Gastroesophageal sphincter (tissue), 4 donors: ENCODE results near the gene RNF150. TPM values are rescaled to one million over a fixed set of nuclear protein-coding genes. Genes with fewer than 3 reads are reported as not detected.

ENCODE experiments used
- ATAC-seq: fragments of 150-250 bp; one replicate; pipeline ENCODE4 v1.9.1; 2016; ENCODE audit warnings: mild to moderate bottlenecking, moderate library complexity
- H3K27ac ChIP-seq, 4 donors: fragments of 200-600 bp; sonication (generic) in 3 of 4; 1 replicate in 3 of 4; 2 replicates in 1 of 4; pipeline ENCODE4 v1.5.1; 2016 to 2019
- H3K27me3 ChIP-seq: fragments of 200-600 bp; sonication (generic); one replicate; pipeline ENCODE4 v1.5.1; 2019
- H3K36me3 ChIP-seq, 2 donors: fragments of 200-600 bp; sonication (generic); one replicate each; pipeline ENCODE4 v1.5.1; 2019; ENCODE audit warnings: control low read depth in 1 of 2
- H3K4me1 ChIP-seq, 3 donors: fragments of 200-600 bp; sonication (generic); 1 replicate in 2 of 3; 2 replicates in 1 of 3; pipeline ENCODE4 v1.5.1; 2016 to 2019; ENCODE audit warnings: control low read depth in 2 of 3
- H3K4me3 ChIP-seq, 2 donors: fragments of 200-600 bp; sonication (generic); one replicate each; pipeline ENCODE4 v1.5.1; 2019; ENCODE audit warnings: mild to moderate bottlenecking in 1 of 2, moderate library complexity in 1 of 2
- H3K9me3 ChIP-seq, 3 donors: fragments of 200-600 bp; sonication (generic); one replicate each; pipeline ENCODE4 v1.5.1; 2017 to 2019; ENCODE audit warnings: control low read depth in 2 of 3
- CTCF ChIP-seq, 4 experiments: fragments of 200-600 bp in 2 of 4; fragments of 450-650 bp in 2 of 4; sonication (generic) in 1 of 4; IDR thresholded peaks; one replicate each; pipeline ENCODE4 v1.5.1; 2017 to 2019; ENCODE audit warnings: antibody characterized with exemption in 4 of 4, mild to moderate bottlenecking in 2 of 4, moderate library complexity in 2 of 4
- EP300 ChIP-seq: sonication (generic); formaldehyde crosslinking; IDR thresholded peaks from one replicate; pipeline ENCODE4 v1.6.1; 2017; ENCODE audit warnings: antibody characterized with exemption, mild to moderate bottlenecking
- POLR2A ChIP-seq, 2 donors: fragments of 450-650 bp; IDR thresholded peaks; one replicate each; pipeline ENCODE4 v1.6.1; 2017; ENCODE audit warnings: antibody characterized with exemption in 2 of 2, mild to moderate bottlenecking in 2 of 2, moderate library complexity in 1 of 2
- POLR2AphosphoS5 ChIP-seq: sonication (generic); formaldehyde crosslinking; IDR thresholded peaks from one replicate; pipeline ENCODE4 v1.6.1; 2017; ENCODE audit warnings: antibody characterized with exemption
- WGBS, 2 donors: methylation state at CpG; one replicate each; pipeline ENCODE4 v1.1.5; 2018; ENCODE audit warnings: low coverage in 1 of 2; 5-methylcytosine and 5-hydroxymethylcytosine counted together
- total RNA-seq, 4 donors: library from RNA; depleted of rRNA; stranded (reverse); fragments of >200 nt; gene quantifications; one replicate each; pipeline ENCODE4 v1.1.0, GENCODE V29; 2016

The RNF150 gene
- total RNA-seq, 4 donors from 2014 or later, result 36.5 to 70.5 (median 59.9) TPM

- Histone ChIP-seq H3K27ac (no peak overlapping the region), H3K36me3 (no peaks in the 10 kb centered on the region), H3K27me3 (no peaks in the 10 kb centered on the region), H3K9me3 (no peaks in the 10 kb centered on the region), H3K4me1 (peaks cover 0 to 26% (median 0%) of the 10 kb centered on the region in 3 donors), H3K4me3 (no peak overlapping the region)
- 59 to 65% methylated on average over 5 of the region's 5 CpGs for WGBS, 2 donors
- no peak for ATAC-seq
- TF ChIP-seq EP300 (no peak), POLR2A (IDR thresholded peaks at IDR 0.05) (no peak), POLR2AphosphoS5 (no peak)
Measured at GRCh38 chr4:140980426-140981200, 152.7 kb downstream of the RNF150 start.

GRCh38 chr4:140976768-140977167, 156.5 kb downstream of the RNF150 start:
- no peak overlapping the region for H3K27ac ChIP-seq
- WGBS, 2 donors, result 68 to 70% methylated on average over 2 of the region's 2 CpGs
- H3K36me3 ChIP-seq, result no peaks in the 10 kb centered on the region
- H3K9me3 ChIP-seq, result no peaks in the 10 kb centered on the region
- H3K27me3 ChIP-seq, result no peaks in the 10 kb centered on the region
- ATAC-seq, result no peak
- H3K4me3 ChIP-seq, result no peak overlapping the region
- peaks cover 0 to 11% (median under 1%) of the 10 kb centered on the region in 3 donors for H3K4me1 ChIP-seq
- TF ChIP-seq POLR2A (IDR thresholded peaks at IDR 0.05) (no peak), POLR2AphosphoS5 (no peak), CTCF (IDR thresholded peaks at IDR 0.05) (no peak), EP300 (no peak)

- TF ChIP-seq POLR2AphosphoS5, result no peak
- TF ChIP-seq POLR2A (IDR thresholded peaks at IDR 0.05), result no peak
- no peak for TF ChIP-seq EP300
- no peak for TF ChIP-seq CTCF (IDR thresholded peaks at IDR 0.05)
- Histone ChIP-seq H3K27ac (peak overlapping the region; percentile 0 to 42 (median 12)), H3K4me3 (no peak overlapping the region), H3K36me3 (no peaks in the 10 kb centered on the region), H3K4me1 (peaks cover 0 to 30% (median 9%) of the 10 kb centered on the region in 3 donors), H3K9me3 (no peaks in the 10 kb centered on the region), H3K27me3 (no peaks in the 10 kb centered on the region)
- no peak for ATAC-seq
- 36 to 42% methylated on average over 3 of the region's 3 CpGs for WGBS, 2 donors
Measured at GRCh38 chr4:140971077-140971792, 162.0 kb downstream of the RNF150 start.

- Histone ChIP-seq H3K27ac (peak overlapping the region in 1 of 4 donors; percentile 0), H3K36me3 (no peaks in the 10 kb centered on the region), H3K4me3 (no peak overlapping the region), H3K4me1 (peaks cover 0 to 30% (median 9%) of the 10 kb centered on the region in 3 donors), H3K27me3 (no peaks in the 10 kb centered on the region), H3K9me3 (no peaks in the 10 kb centered on the region)
- TF ChIP-seq EP300, result no peak
- TF ChIP-seq POLR2A (IDR thresholded peaks at IDR 0.05), result no peak
- TF ChIP-seq CTCF (IDR thresholded peaks at IDR 0.05), result no peak
- TF ChIP-seq POLR2AphosphoS5, result no peak
- no peak for ATAC-seq
- WGBS, 2 donors, result 45 to 54% methylated on average over 3 of the region's 3 CpGs
Measured at GRCh38 chr4:140969296-140969695, 164.0 kb downstream of the RNF150 start.

GRCh38 chr4:140968371-140968770, 164.9 kb downstream of the RNF150 start:
- Histone ChIP-seq H3K4me3 (no peak overlapping the region), H3K27me3 (no peaks in the 10 kb centered on the region), H3K36me3 (no peaks in the 10 kb centered on the region), H3K4me1 (peaks cover 0 to 30% (median 9%) of the 10 kb centered on the region in 3 donors), H3K9me3 (no peaks in the 10 kb centered on the region), H3K27ac (no peak overlapping the region)
- TF ChIP-seq POLR2AphosphoS5 (no peak), CTCF (IDR thresholded peaks at IDR 0.05) (peak in 1 of 4 experiments; percentile 6)
- no peak for ATAC-seq
- 74 to 100% methylated on average over 2 to 3 of the region's 3 CpGs for WGBS, 2 donors
